GM21619 (cell line): ENCODE data around the gene TYW1B.
"Not testable (repeated sequence)": the region's sequence is repeated elsewhere in the genome, so short reads cannot be mapped to it uniquely, and the experiment has no call there.

Source experiments
- ATAC-seq: cut with Tn5 transposase; IDR thresholded peaks from one replicate; pipeline ENCODE4 v1.9.1; 2021; ENCODE audit not compliant: unreplicated experiment

The TYW1B gene

DNA sequence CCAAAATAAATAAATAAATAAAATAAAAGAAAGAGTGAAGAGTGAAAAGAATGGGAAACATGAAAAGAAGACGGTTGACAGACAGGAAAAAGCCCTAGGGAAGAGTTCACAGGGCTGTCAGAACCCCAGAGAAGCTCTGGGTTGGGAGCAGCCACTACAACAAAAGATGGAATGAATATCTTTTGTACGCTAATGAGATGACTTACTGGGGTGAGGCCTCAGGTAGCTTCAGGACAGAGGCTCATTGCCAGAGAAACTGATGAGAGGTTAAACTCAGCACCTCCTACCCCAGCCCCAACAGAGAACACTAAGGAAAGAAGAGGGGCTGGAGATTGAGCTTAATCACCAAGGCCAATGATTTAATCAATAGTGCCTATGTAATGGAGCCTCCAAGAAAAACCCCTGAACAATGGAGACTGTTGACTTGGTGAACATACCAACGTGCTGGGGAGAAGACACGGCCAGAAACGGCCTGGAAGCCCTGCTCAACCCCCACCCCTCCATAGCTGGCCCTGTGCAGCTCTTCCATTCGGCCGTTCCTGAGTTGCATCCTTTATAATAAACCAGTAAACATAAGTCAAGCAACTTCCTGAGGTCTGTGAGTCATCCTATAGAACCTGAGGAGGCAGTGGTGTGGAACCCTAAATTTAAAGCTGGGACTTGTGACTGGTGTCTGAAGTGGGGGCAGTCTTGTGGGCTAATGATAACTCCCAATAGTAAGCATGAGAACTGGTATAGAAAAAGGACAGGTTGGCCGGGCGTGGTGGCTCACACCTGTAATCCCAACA lies 11.4 kb downstream of the TYW1B start:
- ATAC-seq, result not testable (repeated sequence)

DNA sequence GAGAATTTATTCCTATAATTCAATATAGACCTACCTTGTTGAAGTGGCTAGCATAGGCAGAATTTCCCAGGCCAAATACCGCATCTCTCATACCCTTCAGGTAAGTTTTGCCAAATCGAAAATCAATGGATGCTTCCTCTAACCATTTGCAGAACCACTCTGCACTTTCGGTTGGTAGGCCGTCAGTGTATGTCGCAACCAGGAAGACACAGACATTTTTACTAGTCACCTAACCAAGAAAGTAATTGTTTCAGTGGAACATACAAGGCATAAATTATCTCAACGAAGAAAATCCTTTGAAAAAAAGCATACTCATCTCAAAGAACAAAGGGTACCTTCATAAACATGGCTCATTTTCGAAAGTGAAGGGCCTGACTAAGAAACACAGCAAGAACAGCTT lies 17.6 kb downstream of the TYW1B start:
- not testable (repeated sequence) for ATAC-seq

DNA sequence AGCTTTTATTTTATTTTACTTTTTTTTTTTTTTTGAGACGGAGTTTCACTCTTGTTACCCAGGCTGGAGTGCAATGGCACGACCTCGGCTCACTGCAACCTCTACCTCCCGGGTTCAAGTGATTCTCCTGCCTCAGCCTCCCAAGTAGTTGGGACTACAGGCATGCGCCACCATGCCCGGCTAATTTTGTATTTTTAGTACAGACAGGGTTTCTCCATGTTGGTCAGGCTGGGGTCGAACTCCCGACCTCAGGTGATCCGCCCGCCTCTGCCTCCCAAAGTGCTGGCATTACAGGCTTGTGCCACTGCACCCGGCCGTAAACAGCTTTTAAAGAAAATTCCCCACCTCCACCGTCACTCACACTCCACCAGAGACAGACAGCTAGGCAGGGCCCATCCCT lies 19.5 kb downstream of the TYW1B start:
- ATAC-seq, result not testable (repeated sequence)

GRCh38 chr7:72806851-72807250 lies 21.1 kb downstream of the TYW1B start:
- ATAC-seq, result not testable (repeated sequence)

- ATAC-seq, result no peak
Observed at GRCh38 chr7:72805526-72806494, 22.2 kb downstream of the TYW1B start.

DNA sequence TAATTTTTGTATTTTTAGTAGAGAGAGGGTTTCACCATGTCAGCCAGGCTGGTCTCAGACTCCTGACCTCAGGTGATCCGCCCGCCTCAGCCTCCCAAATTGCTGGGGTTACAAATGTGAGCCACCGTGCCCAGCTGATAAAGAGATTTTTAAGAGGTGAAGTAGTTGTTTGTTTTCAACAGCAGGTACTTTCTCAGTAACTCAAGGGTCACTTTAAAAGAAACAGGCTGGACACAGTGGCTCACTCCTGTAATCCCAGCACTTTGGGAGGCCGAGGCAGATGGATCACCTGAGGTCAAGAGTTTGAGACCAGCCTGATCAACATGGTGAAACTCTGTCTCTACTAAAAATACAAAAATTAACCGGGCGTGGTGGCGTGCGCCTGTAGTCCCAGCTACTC lies 24.2 kb downstream of the TYW1B start:
- ATAC-seq, result not testable (repeated sequence)

- ATAC-seq, result not testable (repeated sequence)
Observed at GRCh38 chr7:72801564-72801963, 26.4 kb downstream of the TYW1B start.

- not testable (repeated sequence) for ATAC-seq
Observed at GRCh38 chr7:72795401-72795800, 32.6 kb downstream of the TYW1B start.

- no peak for ATAC-seq
Observed at GRCh38 chr7:72793791-72794190, 34.2 kb downstream of the TYW1B start.

- not testable (repeated sequence) for ATAC-seq
Observed at GRCh38 chr7:72790698-72791060, 37.3 kb downstream of the TYW1B start.

DNA sequence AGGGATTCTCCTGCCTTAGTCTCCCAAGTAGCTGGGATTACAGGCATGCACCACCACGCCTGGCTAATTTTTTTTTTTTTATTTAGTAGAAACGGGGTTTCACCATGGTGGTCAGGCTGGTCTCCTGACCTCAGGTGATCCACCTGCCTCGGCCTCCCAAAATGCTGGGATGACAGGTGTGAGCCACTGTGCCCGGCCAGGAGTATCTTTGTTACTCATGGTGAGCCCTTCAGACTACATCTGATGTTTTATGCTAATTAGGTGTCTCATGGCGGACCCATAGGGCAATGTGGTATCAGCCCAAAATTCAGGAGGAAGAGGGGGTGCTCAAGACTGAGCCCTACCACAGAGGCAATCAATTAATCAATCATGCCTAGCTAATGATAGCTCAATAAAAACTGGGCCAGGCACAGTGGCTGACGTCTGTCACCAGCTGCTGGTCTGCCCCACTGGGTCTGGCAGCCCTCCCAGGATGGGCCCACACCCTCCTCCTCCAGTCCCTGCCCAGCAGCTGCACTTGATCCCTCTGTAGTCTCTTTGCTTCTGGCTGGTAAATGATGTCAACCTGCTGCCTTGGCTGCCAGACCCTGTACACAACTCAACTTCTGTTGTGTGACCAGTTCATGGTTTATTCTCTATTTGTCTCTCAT lies 37.8 kb downstream of the TYW1B start:
- not testable (repeated sequence) for ATAC-seq

GRCh38 chr7:72785166-72785955 lies 42.6 kb downstream of the TYW1B start:
- no peak for ATAC-seq

- not testable (repeated sequence) for ATAC-seq
Observed at GRCh38 chr7:72783601-72784370, 44.2 kb downstream of the TYW1B start.

DNA sequence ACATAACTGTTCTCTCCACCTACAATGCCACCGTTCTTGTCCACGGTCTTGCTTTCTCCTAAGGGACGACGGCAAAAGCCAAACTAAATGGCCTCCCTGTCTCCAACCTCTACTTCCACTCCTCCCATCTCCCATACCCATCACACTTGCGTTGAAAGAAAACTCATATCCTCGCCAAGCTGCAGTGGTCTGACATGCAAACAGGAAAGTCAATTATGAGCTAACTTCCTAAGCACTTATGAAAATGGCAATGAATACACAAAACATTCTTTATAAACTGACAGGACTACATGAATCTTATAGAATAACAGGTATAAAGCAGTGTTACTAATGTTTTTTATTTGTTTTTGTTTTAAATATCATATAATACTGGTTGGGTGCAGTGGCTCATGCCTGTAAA lies 46.4 kb downstream of the TYW1B start:
- ATAC-seq, result no peak

DNA sequence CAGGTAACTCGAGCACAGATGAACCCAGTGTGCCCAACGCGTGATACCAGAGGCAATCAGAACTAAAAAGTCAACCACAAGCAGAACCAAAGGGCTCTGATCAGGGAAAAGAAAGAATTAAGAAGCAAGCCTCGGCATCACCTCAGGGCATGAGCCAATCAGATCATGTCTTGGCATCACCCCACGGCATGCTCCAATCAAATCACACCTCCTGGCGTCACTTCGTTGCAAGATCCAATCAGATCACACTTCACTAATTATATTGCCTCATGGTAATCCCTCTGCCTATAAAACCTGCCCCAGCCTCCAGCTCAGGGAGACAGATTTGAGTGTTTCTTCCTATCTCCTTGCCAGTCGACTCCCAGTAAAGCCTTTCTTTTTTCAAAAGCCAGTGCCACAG lies 46.8 kb downstream of the TYW1B start:
- ATAC-seq, result no peak

DNA sequence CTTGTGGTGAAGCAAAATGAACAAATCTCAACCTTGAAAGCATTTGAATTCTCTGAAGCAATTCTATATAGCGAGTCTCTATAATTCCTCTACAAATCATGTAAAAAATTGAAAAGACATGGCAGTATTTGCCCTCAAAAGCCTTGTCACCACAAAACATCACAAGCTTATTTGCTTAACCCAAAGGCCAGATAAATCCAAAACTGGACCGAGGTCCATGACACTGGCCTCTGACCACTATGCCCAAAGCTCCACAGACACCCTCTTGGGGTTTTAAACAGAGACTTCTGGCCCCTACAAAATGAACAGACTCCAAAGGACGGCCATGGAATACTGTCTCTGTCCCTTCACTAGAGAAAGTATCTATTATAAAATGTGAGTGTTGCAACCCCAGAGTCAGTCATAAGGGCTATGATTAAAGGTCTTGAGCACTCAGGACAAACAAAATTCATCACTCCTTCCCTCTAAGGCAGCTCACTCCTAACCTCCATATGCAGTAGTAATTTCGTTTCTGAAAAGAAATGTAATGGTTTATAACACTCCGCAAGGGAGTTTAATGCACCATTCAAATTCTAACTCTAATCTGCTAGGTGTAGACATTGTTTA lies 47.6 kb downstream of the TYW1B start:
- not testable (repeated sequence) for ATAC-seq

GRCh38 chr7:72777167-72777566 lies 50.8 kb downstream of the TYW1B start:
- ATAC-seq, result not testable (repeated sequence)

DNA sequence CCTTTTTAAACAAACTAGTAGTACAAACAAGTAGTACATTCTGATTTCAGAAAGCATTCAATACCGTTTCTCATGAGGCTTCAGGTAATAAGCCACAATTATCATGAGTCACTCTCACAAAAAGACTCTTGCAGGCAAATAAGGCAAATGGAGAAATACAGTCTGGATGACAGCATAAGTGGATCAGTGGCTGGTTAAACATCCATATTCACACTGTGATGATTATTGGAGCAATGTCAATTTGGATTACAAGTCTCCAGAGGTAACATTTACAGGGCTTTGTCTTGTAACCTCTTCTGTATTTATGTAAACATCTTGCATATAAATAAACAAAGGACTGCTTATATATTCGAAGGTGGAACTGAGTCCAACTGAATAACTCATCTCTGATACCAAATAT lies 55.4 kb downstream of the TYW1B start:
- ATAC-seq, result not testable (repeated sequence)

DNA sequence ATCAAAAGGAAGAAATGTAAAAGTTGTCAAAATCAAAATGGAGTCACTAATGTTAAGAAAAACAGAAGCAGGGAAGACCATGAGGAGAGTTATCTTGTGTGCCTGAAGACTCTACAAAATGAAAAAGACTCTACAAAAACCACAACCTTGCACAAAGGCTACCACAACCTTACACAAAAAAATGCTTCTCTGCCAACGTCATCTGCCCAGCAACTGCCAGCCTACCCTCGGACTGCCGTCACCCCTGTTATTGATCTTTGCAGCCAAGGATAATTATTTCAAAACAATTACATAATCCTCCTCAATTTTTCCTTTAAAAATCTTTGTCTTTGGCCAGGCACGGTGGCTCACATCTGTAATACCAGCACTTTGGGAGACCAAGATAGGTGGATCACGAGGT lies 61.0 kb downstream of the TYW1B start:
- not testable (repeated sequence) for ATAC-seq
